Panc1 (cell line): ENCODE measurements around the gene AKAP4. TPM values are rescaled to one million over a fixed set of nuclear protein-coding genes. Genes with fewer than 3 reads are reported as not detected.

Experiments used
- ATAC-seq: fragments of 200-7000 bp; cut with Tn5 transposase; 2 replicates; pipeline ENCODE4 v1.9.1; 2020; ENCODE audit warnings: mild to moderate bottlenecking, moderate library complexity
- BruUV-seq: library from RNA; stranded (reverse); fragments of 400-500 nt; replicated peaks from 2 replicates; lab custom pipeline; 2021; lab: Mats Ljungman, UMichigan
- CTCF ChIA-PET: fragments of 300-600 bp; sonication (Branson Sonifier 250); formaldehyde crosslinking; loops from one replicate; lab custom pipeline; 2022; ENCODE audit warnings: antibody characterized with exemption; lab: Charles Lee
- POLR2A ChIA-PET: fragments of 300-600 bp; sonication (Branson Sonifier 250); formaldehyde crosslinking; loops from one replicate; lab custom pipeline; 2022; ENCODE audit warnings: antibody characterized with exemption; lab: Charles Lee
- DNase-seq: peaks from one replicate; pipeline ENCODE4 v3.0.0-alpha.2; 2010; ENCODE audit warnings: low read depth, low spot score
- H3K27ac ChIP-seq: 2 replicates; pipeline ENCODE4 v1.5.1; 2011; ENCODE audit warnings: mild to moderate bottlenecking, low read length, inconsistent platforms
- H3K27me3 ChIP-seq: fragments of 200-500 bp; sonication (Bioruptor generic); 2 replicates; pipeline ENCODE4 v1.6.0; 2014; ENCODE audit warnings: low read length, inconsistent platforms; ENCODE audit not compliant: control insufficient read depth, insufficient read depth
- H3K36me3 ChIP-seq: fragments of 200-500 bp; sonication (Bioruptor generic); 2 replicates; pipeline ENCODE4 v1.5.1; 2014; ENCODE audit warnings: inconsistent platforms, mild to moderate bottlenecking, low read length, moderate library complexity; ENCODE audit not compliant: control insufficient read depth, insufficient read depth
- H3K4me1 ChIP-seq: 2 replicates; pipeline ENCODE4 v1.5.1; 2011; ENCODE audit warnings: inconsistent platforms, mild to moderate bottlenecking, low read length, moderate library complexity; ENCODE audit not compliant: control insufficient read depth, insufficient read depth
- H3K4me3 ChIP-seq, 2 experiments: 2 replicates each; pipeline ENCODE4 v1.5.1; 2011 to 2012; ENCODE audit warnings: low read depth in 2 of 2, low read length in 2 of 2, mild to moderate bottlenecking in 2 of 2, inconsistent platforms in 1 of 2, moderate library complexity in 1 of 2
- H3K9me3 ChIP-seq: fragments of 200-500 bp; sonication (Bioruptor generic); 2 replicates; pipeline ENCODE4 v1.5.1; 2014; ENCODE audit warnings: low read depth, mild to moderate bottlenecking, inconsistent platforms, low read length, moderate library complexity; ENCODE audit not compliant: control insufficient read depth, insufficient read depth
- POLR2AphosphoS5 ChIP-seq: IDR thresholded peaks from 2 replicates; pipeline ENCODE4 v1.6.1; 2012; ENCODE audit warnings: mild to moderate bottlenecking, low read depth, low read length, moderate library complexity
- SIN3A ChIP-seq: IDR thresholded peaks from 2 replicates; pipeline ENCODE4 v1.6.1; 2012; ENCODE audit warnings: low read depth, mild to moderate bottlenecking, low read length, moderate library complexity, borderline replicate concordance; ENCODE audit not compliant: insufficient read depth
- TCF7L2 ChIP-seq: IDR thresholded peaks from 2 replicates; pipeline ENCODE4 v1.6.1; 2011; ENCODE audit warnings: mild to moderate bottlenecking, low read depth, low read length, inconsistent platforms
- in situ Hi-C: cut with HindIII; loops from 2 replicates; pipeline ENCODE4 v1.10.0; 2016; ENCODE audit warnings: low sequenced_read_pairs, low pct_unique_long_range_greater_than_20kb
- intact Hi-C: fragments of 100-400 bp; cut with micrococcal nuclease; formaldehyde crosslinking; loops from one replicate; pipeline ENCODE4 v1.10.0; 2022; ENCODE audit not compliant: unreplicated experiment
- total RNA-seq: library from RNA; stranded (reverse); gene quantifications from one replicate; pipeline ENCODE4 v1.2.1, GENCODE V29; 2021; ENCODE audit not compliant: unreplicated experiment
- TF ChIP-seq, protein P1 (sequence below): fragments of 450-650 bp; IDR thresholded peaks from 2 replicates; pipeline ENCODE4 v1.5.1; 2017; ENCODE audit warnings: mild to moderate bottlenecking
- TF ChIP-seq, protein P2 (sequence below), 2 experiments: IDR thresholded peaks; 2 replicates each; pipeline ENCODE4 v1.6.1; 2011 to 2012; ENCODE audit warnings: low read depth in 2 of 2, control low read depth in 1 of 2, low read length in 1 of 2, mild to moderate bottlenecking in 1 of 2, moderate library complexity in 1 of 2; ENCODE audit not compliant: insufficient read depth in 1 of 2

Gene AKAP4
- total RNA-seq, 1 experiment from 2014 or later: not detected

DNA sequence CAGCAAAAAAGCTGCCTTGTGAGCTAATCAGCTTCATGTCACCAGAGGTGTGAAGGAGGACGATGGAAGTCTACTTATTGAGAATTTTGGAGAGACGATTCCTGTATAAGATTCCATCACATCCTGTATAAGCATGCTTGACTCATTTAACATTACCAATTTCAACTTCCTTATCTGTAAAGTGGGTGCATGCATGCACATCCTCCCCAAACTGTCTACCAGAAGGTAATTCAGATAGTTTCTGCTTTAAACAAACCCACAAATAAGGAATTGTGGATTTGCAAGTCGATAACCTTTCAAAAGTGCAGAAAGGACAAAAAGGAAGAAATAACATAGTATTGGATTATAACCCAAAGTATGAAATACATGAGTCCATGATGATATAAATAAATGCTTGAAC, 31.1 kb downstream of the AKAP4 start:
- in situ Hi-C loops (no loop called here), intact Hi-C loops (no loop called here)
- BruUV-seq: no TSS peak
- Histone ChIP-seq H3K27ac (no peak overlapping the region), H3K27me3 (no peaks in the 10 kb centered on the region), H3K4me1 (no peaks in the 10 kb centered on the region), H3K9me3 (no peaks in the 10 kb centered on the region), H3K4me3 (no peak overlapping the region), H3K36me3 (no peaks in the 10 kb centered on the region)
- no peak for DNase-seq
- POLR2A ChIA-PET: no interaction called here
- ATAC-seq: no peak
- CTCF ChIA-PET: no interaction called here
- TF ChIP-seq, protein P1, sequence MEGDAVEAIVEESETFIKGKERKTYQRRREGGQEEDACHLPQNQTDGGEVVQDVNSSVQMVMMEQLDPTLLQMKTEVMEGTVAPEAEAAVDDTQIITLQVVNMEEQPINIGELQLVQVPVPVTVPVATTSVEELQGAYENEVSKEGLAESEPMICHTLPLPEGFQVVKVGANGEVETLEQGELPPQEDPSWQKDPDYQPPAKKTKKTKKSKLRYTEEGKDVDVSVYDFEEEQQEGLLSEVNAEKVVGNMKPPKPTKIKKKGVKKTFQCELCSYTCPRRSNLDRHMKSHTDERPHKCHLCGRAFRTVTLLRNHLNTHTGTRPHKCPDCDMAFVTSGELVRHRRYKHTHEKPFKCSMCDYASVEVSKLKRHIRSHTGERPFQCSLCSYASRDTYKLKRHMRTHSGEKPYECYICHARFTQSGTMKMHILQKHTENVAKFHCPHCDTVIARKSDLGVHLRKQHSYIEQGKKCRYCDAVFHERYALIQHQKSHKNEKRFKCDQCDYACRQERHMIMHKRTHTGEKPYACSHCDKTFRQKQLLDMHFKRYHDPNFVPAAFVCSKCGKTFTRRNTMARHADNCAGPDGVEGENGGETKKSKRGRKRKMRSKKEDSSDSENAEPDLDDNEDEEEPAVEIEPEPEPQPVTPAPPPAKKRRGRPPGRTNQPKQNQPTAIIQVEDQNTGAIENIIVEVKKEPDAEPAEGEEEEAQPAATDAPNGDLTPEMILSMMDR: no peak
- no peak for TF ChIP-seq SIN3A
- TF ChIP-seq TCF7L2: no peak
- TF ChIP-seq, protein P2, sequence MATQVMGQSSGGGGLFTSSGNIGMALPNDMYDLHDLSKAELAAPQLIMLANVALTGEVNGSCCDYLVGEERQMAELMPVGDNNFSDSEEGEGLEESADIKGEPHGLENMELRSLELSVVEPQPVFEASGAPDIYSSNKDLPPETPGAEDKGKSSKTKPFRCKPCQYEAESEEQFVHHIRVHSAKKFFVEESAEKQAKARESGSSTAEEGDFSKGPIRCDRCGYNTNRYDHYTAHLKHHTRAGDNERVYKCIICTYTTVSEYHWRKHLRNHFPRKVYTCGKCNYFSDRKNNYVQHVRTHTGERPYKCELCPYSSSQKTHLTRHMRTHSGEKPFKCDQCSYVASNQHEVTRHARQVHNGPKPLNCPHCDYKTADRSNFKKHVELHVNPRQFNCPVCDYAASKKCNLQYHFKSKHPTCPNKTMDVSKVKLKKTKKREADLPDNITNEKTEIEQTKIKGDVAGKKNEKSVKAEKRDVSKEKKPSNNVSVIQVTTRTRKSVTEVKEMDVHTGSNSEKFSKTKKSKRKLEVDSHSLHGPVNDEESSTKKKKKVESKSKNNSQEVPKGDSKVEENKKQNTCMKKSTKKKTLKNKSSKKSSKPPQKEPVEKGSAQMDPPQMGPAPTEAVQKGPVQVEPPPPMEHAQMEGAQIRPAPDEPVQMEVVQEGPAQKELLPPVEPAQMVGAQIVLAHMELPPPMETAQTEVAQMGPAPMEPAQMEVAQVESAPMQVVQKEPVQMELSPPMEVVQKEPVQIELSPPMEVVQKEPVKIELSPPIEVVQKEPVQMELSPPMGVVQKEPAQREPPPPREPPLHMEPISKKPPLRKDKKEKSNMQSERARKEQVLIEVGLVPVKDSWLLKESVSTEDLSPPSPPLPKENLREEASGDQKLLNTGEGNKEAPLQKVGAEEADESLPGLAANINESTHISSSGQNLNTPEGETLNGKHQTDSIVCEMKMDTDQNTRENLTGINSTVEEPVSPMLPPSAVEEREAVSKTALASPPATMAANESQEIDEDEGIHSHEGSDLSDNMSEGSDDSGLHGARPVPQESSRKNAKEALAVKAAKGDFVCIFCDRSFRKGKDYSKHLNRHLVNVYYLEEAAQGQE (IDR thresholded peaks at IDR 0.05; ENCODE audit: insufficient read depth in 1 of 2, low read depth in 2 of 2, low read length in 1 of 2): no peak
- TF ChIP-seq POLR2AphosphoS5: no peak

DNA sequence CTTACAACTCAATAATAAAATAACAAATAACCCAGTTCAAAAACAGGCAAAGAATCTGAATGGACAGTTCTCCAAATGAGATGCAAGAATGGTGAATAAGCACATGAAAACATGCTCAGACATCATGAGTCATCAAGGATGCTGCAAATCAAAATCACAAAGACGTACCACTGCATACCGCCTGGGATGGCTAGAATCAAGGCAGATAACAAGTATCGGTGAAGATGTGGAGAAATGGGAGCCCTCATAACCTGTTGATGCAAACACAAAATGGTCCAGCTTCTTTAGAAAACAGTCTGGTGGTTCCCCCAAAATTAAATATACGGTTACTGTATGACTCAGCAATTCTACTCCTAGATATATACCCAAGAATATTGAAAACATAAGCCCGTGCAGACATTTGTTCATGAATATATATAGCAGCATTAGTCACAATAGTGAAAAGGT, 32.5 kb downstream of the AKAP4 start:
- TF ChIP-seq, protein P2 (IDR thresholded peaks at IDR 0.05; ENCODE audit: insufficient read depth in 1 of 2, low read depth in 2 of 2, low read length in 1 of 2): no peak
- TF ChIP-seq, protein P1: no peak
- TF ChIP-seq POLR2AphosphoS5 (no peak), SIN3A (no peak), TCF7L2 (no peak)

More for the DNA sequence above, 32.5 kb downstream of the AKAP4 start:
- Histone ChIP-seq H3K4me1 (no peaks in the 10 kb centered on the region), H3K36me3 (no peaks in the 10 kb centered on the region), H3K27ac (no peak overlapping the region), H3K4me3 (no peak overlapping the region), H3K9me3 (no peaks in the 10 kb centered on the region), H3K27me3 (no peaks in the 10 kb centered on the region)
- BruUV-seq: no TSS peak
- DNase-seq (no peak), ATAC-seq (no peak)
- in situ Hi-C loops (no loop called here), intact Hi-C loops (no loop called here)
- ChIA-PET POLR2A (no interaction called here), CTCF (no interaction called here)
